HCT116 (cell line): Measurements from ENCODE around the gene PLPP7. TPM values are rescaled to one million over a fixed set of nuclear protein-coding genes. Genes with fewer than 3 reads are reported as not detected.

ENCODE experiments used
- ATAC-seq: fragments of 200-7000 bp; cut with Tn5 transposase; 2 replicates; pipeline ENCODE4 v1.9.1; 2020; ENCODE audit warnings: mild to moderate bottlenecking, moderate library complexity
- BruUV-seq: library from RNA; stranded (reverse); fragments of 400-500 nt; replicated peaks from 2 replicates; lab custom pipeline; 2021; lab: Mats Ljungman, UMichigan
- CTCF ChIA-PET: fragments of 300-600 bp; sonication (Branson Sonifier 250); formaldehyde crosslinking; loops from one replicate; lab custom pipeline; 2021; ENCODE audit warnings: antibody characterized with exemption; lab: Charles Lee
- POLR2A ChIA-PET: fragments of 300-600, 350-600 bp; sonication (Branson Sonifier 250); formaldehyde crosslinking; loops from one replicate; lab custom pipeline; 2021; ENCODE audit warnings: antibody characterized with exemption; lab: Charles Lee
- RAD21 ChIA-PET, 2 experiments: fragments of 300-600 bp; sonication (Branson Sonifier 250); formaldehyde crosslinking; loops; one replicate each; lab custom pipeline; 2023; ENCODE audit warnings: low total read pairs in 2 of 2; ENCODE audit not compliant: uncharacterized antibody in 2 of 2, unreplicated experiment in 2 of 2, low non-redundant PET in 1 of 2; lab: Charles Lee
- DNase-seq: peaks from one replicate; pipeline ENCODE4 v3.0.0-alpha.2; 2010; ENCODE audit warnings: low read depth, low spot score
- H2AFZ ChIP-seq: fragments of 200-600 bp; shearing (Covaris generic), sonication (generic); 2 replicates; pipeline ENCODE4 v1.6.1; 2017; ENCODE audit warnings: low read depth, mixed run types, mixed read lengths, antibody characterized with exemption, low read length; ENCODE audit not compliant: poor library complexity, severe bottlenecking
- H3K27ac ChIP-seq: 2 replicates; pipeline ENCODE4 v1.5.1; 2012; ENCODE audit warnings: low read depth, low read length
- H3K27me3 ChIP-seq: fragments of 200-600 bp; sonication (generic); 2 replicates; pipeline ENCODE4 v1.6.1; 2016; ENCODE audit warnings: mixed run types, low read length, mixed read lengths; ENCODE audit not compliant: insufficient read depth
- H3K36me3 ChIP-seq, 2 experiments: fragments of 200-500 bp in 1 of 2; fragments of 200-600 bp in 1 of 2; sonication (Bioruptor generic) in 1 of 2; sonication (generic) in 1 of 2; 2 replicates each; pipeline versions ENCODE4 v1.5.1 to v1.6.1; 2014 to 2016; ENCODE audit warnings: low read length in 2 of 2, inconsistent platforms in 1 of 2, mixed read lengths in 1 of 2, mixed run types in 1 of 2; ENCODE audit not compliant: insufficient read depth in 2 of 2, control insufficient read depth in 1 of 2
- H3K4me1 ChIP-seq, 2 experiments: fragments of 200-600 bp in 1 of 2; sonication (generic) in 1 of 2; 2 replicates each; pipeline versions ENCODE4 v1.5.1 to v1.6.1; 2012 to 2017; ENCODE audit warnings: low read length in 2 of 2, inconsistent platforms in 1 of 2, mild to moderate bottlenecking in 1 of 2, mixed read lengths in 1 of 2, mixed run types in 1 of 2, moderate library complexity in 1 of 2; ENCODE audit not compliant: insufficient read depth in 2 of 2, control insufficient read depth in 1 of 2
- H3K4me2 ChIP-seq: fragments of 200-600 bp; sonication (generic); 2 replicates; pipeline ENCODE4 v1.6.1; 2017; ENCODE audit warnings: mixed run types, low read length, mixed read lengths
- H3K4me3 ChIP-seq, 2 experiments: fragments of 200-600 bp in 1 of 2; sonication (generic) in 1 of 2; replicated peaks in 1 of 2; 2 replicates each; pipeline ENCODE4 v1.5.1; 2011 to 2016; ENCODE audit warnings: low read length in 2 of 2, control low read depth in 1 of 2, low read depth in 1 of 2, mild to moderate bottlenecking in 1 of 2, mixed read lengths in 1 of 2, mixed run types in 1 of 2
- H3K79me2 ChIP-seq: fragments of 200-600 bp; sonication (generic); 2 replicates; pipeline ENCODE4 v1.6.1; 2017; ENCODE audit warnings: mild to moderate bottlenecking, mixed run types, low read length, moderate library complexity, mixed read lengths; ENCODE audit not compliant: insufficient read depth
- H3K9ac ChIP-seq: fragments of 200-600 bp; sonication (generic); 2 replicates; pipeline ENCODE4 v1.6.1; 2016; ENCODE audit warnings: low read length, mixed read lengths
- H3K9me2 ChIP-seq: fragments of 200-600 bp; sonication (generic), shearing (Covaris generic); 2 replicates; pipeline ENCODE4 v1.6.1; 2017; ENCODE audit warnings: mixed run types, mild to moderate bottlenecking, moderate library complexity; ENCODE audit not compliant: insufficient read depth
- H3K9me3 ChIP-seq, 2 experiments: fragments of 200-500 bp in 1 of 2; fragments of 200-600 bp in 1 of 2; sonication (Bioruptor generic) in 1 of 2; sonication (generic) in 1 of 2; 2 replicates each; pipeline ENCODE4 v1.6.1; 2014 to 2017; ENCODE audit warnings: low read length in 2 of 2, mixed read lengths in 2 of 2, inconsistent platforms in 1 of 2, low read depth in 1 of 2, mild to moderate bottlenecking in 1 of 2, mixed run types in 1 of 2, moderate library complexity in 1 of 2; ENCODE audit not compliant: control insufficient read depth in 1 of 2, insufficient read depth in 1 of 2
- H4K20me1 ChIP-seq: fragments of 200-600 bp; sonication (generic), shearing (Covaris generic); 2 replicates; pipeline ENCODE4 v1.6.1; 2017; ENCODE audit warnings: mixed run types, mild to moderate bottlenecking, moderate library complexity; ENCODE audit not compliant: insufficient read depth
- ELF1 ChIP-seq: IDR thresholded peaks from 2 replicates; pipeline ENCODE4 v1.6.1; 2012; ENCODE audit warnings: low read depth, borderline replicate concordance
- EZH2phosphoT487 ChIP-seq: fragments of 200-600 bp; IDR thresholded peaks from 2 replicates; pipeline ENCODE4 v1.6.1; 2018; ENCODE audit warnings: antibody characterized with exemption, borderline replicate concordance
- SIN3A ChIP-seq: IDR thresholded peaks from 2 replicates; pipeline ENCODE4 v1.6.1; 2012; ENCODE audit warnings: low read depth
- SRF ChIP-seq: IDR thresholded peaks from 2 replicates; pipeline ENCODE4 v1.6.1; 2012; ENCODE audit warnings: low read depth
- intact Hi-C: fragments of 100-400 bp; cut with micrococcal nuclease; formaldehyde crosslinking; loops from 2 replicates; pipeline ENCODE4 v1.10.0; 2022
- total RNA-seq: library from RNA; stranded (reverse); gene quantifications from one replicate; pipeline ENCODE4 v1.2.1, GENCODE V29; 2021; ENCODE audit not compliant: unreplicated experiment
- TF ChIP-seq, protein P1 (sequence below): IDR thresholded peaks from 2 replicates; pipeline ENCODE4 v1.6.1; 2012; ENCODE audit warnings: low read depth

Gene PLPP7
- total RNA-seq, 1 experiment from 2014 or later: 0.37 TPM

DNA sequence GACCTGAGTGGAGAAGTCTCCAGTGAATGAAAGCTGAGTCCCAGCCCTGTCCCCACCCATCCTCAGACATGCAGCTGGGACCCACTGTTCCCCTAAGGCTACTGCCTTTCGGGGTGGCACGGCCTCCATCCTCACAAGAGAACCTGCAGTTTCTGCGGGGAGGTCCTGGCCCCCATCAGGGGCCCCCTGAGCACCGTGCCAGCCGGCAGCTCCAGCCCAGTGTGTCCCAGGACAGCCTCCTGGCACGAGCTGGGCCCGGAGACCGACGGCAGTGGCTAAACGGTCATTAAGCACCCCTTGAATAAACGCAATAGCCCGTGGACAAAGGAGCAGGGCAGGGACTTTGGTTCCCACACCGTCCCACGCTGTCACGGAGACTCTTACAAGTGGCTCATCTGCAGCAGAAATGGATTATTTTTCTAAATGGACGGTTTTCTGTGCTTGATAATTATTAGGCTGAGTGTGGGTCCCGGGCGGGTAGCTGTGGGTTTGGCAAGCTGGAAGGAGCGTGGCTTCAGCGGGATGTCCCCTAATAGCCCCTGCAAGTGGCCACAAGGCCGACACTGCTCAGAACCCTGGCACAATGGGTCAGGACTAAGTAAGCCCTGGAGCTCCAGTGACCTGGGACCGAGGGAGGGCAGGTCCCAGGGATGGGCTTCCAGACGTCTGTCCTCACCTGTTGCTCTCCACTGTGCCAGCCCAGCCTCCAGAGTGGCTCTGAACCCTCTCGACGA lies 30.7 kb upstream of the PLPP7 start:
- RAD21 ChIA-PET: no interaction called here
- ATAC-seq: no peak
- H3K4me1 ChIP-seq: peaks cover 0 to 4% of the 10 kb centered on the region in 2 experiments; a peak in 1 of 4 replicates
- H3K36me3 ChIP-seq: no peaks in the 10 kb centered on the region
- no peaks in the 10 kb centered on the region for H3K9me2 ChIP-seq
- no peaks in the 10 kb centered on the region for H3K79me2 ChIP-seq
- POLR2A ChIA-PET: no interaction called here
- no peaks in the 10 kb centered on the region for H3K9me3 ChIP-seq
- CTCF ChIA-PET: no interaction called here
- H3K27me3 ChIP-seq: no peaks in the 10 kb centered on the region
- no peak overlapping the region for H3K4me3 ChIP-seq
- intact Hi-C loops: no loop called here
- no peak overlapping the region for H3K4me2 ChIP-seq
- no TSS peak for BruUV-seq
- H4K20me1 ChIP-seq: no peaks in the 10 kb centered on the region
- H3K9ac ChIP-seq: no peak overlapping the region
- TF ChIP-seq, protein P1, sequence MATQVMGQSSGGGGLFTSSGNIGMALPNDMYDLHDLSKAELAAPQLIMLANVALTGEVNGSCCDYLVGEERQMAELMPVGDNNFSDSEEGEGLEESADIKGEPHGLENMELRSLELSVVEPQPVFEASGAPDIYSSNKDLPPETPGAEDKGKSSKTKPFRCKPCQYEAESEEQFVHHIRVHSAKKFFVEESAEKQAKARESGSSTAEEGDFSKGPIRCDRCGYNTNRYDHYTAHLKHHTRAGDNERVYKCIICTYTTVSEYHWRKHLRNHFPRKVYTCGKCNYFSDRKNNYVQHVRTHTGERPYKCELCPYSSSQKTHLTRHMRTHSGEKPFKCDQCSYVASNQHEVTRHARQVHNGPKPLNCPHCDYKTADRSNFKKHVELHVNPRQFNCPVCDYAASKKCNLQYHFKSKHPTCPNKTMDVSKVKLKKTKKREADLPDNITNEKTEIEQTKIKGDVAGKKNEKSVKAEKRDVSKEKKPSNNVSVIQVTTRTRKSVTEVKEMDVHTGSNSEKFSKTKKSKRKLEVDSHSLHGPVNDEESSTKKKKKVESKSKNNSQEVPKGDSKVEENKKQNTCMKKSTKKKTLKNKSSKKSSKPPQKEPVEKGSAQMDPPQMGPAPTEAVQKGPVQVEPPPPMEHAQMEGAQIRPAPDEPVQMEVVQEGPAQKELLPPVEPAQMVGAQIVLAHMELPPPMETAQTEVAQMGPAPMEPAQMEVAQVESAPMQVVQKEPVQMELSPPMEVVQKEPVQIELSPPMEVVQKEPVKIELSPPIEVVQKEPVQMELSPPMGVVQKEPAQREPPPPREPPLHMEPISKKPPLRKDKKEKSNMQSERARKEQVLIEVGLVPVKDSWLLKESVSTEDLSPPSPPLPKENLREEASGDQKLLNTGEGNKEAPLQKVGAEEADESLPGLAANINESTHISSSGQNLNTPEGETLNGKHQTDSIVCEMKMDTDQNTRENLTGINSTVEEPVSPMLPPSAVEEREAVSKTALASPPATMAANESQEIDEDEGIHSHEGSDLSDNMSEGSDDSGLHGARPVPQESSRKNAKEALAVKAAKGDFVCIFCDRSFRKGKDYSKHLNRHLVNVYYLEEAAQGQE: no peak
- no peak for TF ChIP-seq EZH2phosphoT487
- H2AFZ ChIP-seq: no peak overlapping the region
- H3K27ac ChIP-seq: no peak overlapping the region
- no peak for DNase-seq

DNA sequence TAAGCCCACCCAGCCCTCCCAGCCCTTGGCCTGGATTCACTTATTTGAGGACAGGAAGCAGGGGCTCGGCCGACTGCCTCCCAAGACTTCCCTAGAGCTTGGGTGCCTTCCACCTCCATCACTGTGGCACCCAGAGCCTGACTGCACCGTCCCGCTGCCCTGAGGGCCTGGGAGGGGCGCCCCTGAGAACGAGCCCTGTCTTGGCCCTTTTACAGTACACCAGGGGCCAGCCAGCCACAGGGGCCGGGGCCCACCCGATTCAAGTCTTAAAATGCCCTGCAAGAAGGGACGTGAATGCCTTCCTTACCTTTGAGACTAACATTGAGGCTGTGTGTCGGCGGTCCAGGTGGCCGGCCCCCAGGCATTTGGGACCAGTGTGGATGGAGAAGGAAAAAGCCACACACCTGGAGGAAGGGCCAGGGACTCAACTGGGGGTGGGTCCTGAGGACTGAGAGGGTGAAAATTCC lies 30.1 kb upstream of the PLPP7 start:
- POLR2A ChIA-PET: no interaction called here
- H3K4me2 ChIP-seq: no peak overlapping the region
- no peaks in the 10 kb centered on the region for H3K36me3 ChIP-seq
- DNase-seq: no peak
- H4K20me1 ChIP-seq: no peaks in the 10 kb centered on the region
- no peak for ATAC-seq
- no peaks in the 10 kb centered on the region for H3K9me3 ChIP-seq
- TF ChIP-seq SRF (no peak), SIN3A (no peak), ELF1 (no peak)
- TF ChIP-seq, all 23 proteins: peak for 0
- RAD21 ChIA-PET: no interaction called here
- no peak overlapping the region for H3K4me3 ChIP-seq
- no peaks in the 10 kb centered on the region for H3K9me2 ChIP-seq
- H3K27ac ChIP-seq: no peak overlapping the region
- H3K4me1 ChIP-seq: peaks cover 0 to 4% of the 10 kb centered on the region in 2 experiments; a peak in 1 of 4 replicates
- CTCF ChIA-PET: no interaction called here
- H3K79me2 ChIP-seq: no peaks in the 10 kb centered on the region
- no TSS peak for BruUV-seq
- intact Hi-C loops: no loop called here
- H3K9ac ChIP-seq: no peak overlapping the region
- no peak overlapping the region for H2AFZ ChIP-seq
- H3K27me3 ChIP-seq: no peaks in the 10 kb centered on the region
